ENCODE data around the gene KIF26B. TPM values are rescaled to one million over a fixed set of nuclear protein-coding genes. Genes with fewer than 3 reads are reported as not detected.

KIF26B gene
- total RNA-seq, 6 experiments from 2014 or later, result 0.31 to 0.55 (median 0.35) TPM

- no peak for DNase-seq
These were observed 130.4 kb downstream of the KIF26B start for GRCh38 chr1:245285168-245285567.

GRCh38 chr1:245288796-245289195 is 134.0 kb downstream of the KIF26B start:
- WGBS (ENCODE audit: insufficient coverage, low coverage, low lambda C conversion rate, missing lambda C conversion rate), result 50% methylated on average over 1 of the region's 1 CpG
- H3K9me3 ChIP-seq, result no peaks in the 10 kb centered on the region
- H3K4me3 ChIP-seq, result no peak overlapping the region
- H3K27ac ChIP-seq, result no peak overlapping the region
- H3K36me3 ChIP-seq, result no peaks in the 10 kb centered on the region
- no peak for TF ChIP-seq POLR2A (IDR thresholded peaks at IDR 0.05)
- TF ChIP-seq CTCF (IDR thresholded peaks at IDR 0.05), result no peak
- no peaks in the 10 kb centered on the region for H3K27me3 ChIP-seq
- ATAC-seq, result no peak
- intact Hi-C loops (cut with DNase I), result no loop called here
- DNase-seq, result no peak
- no peaks in the 10 kb centered on the region for H3K4me1 ChIP-seq

More at GRCh38 chr1:245285168-245285567, 130.4 kb downstream of the KIF26B start:
- intact Hi-C loops (cut with DNase I), result no loop called here
- WGBS (ENCODE audit: insufficient coverage, low coverage, low lambda C conversion rate, missing lambda C conversion rate), result 49% methylated on average over 4 of the region's 4 CpGs
- no peaks in the 10 kb centered on the region for H3K9me3 ChIP-seq
- TF ChIP-seq CTCF (IDR thresholded peaks at IDR 0.05), result no peak
- no peak for TF ChIP-seq POLR2A (IDR thresholded peaks at IDR 0.05)
- no peak for ATAC-seq
- H3K27ac ChIP-seq, result no peak overlapping the region
- H3K4me1 ChIP-seq, result no peaks in the 10 kb centered on the region
- no peaks in the 10 kb centered on the region for H3K36me3 ChIP-seq
- no peak overlapping the region for H3K4me3 ChIP-seq
- no peaks in the 10 kb centered on the region for H3K27me3 ChIP-seq

- TF ChIP-seq CTCF (IDR thresholded peaks at IDR 0.05) (no peak), POLR2A (IDR thresholded peaks at IDR 0.05) (no peak)
- H3K36me3 ChIP-seq, result no peaks in the 10 kb centered on the region
- ATAC-seq (no peak), DNase-seq (no peak)
- no peaks in the 10 kb centered on the region for H3K4me1 ChIP-seq
- WGBS (ENCODE audit: insufficient coverage, low coverage, low lambda C conversion rate, missing lambda C conversion rate), result 57% methylated on average over 1 of the region's 1 CpG
- H3K9me3 ChIP-seq, result no peaks in the 10 kb centered on the region
- intact Hi-C loops (cut with DNase I), result no loop called here
- no peaks in the 10 kb centered on the region for H3K27me3 ChIP-seq
- H3K27ac ChIP-seq, result no peak overlapping the region
- no peak overlapping the region for H3K4me3 ChIP-seq
These were observed 136.1 kb downstream of the KIF26B start for GRCh38 chr1:245290836-245291235.

GRCh38 chr1:245291351-245291750 is 136.6 kb downstream of the KIF26B start:
- Histone ChIP-seq H3K27me3 (no peaks in the 10 kb centered on the region), H3K9me3 (no peaks in the 10 kb centered on the region), H3K27ac (no peak overlapping the region), H3K36me3 (no peaks in the 10 kb centered on the region), H3K4me1 (no peaks in the 10 kb centered on the region), H3K4me3 (no peak overlapping the region)
- intact Hi-C loops (cut with DNase I), result no loop called here
- DNase-seq (no peak), ATAC-seq (no peak)
- 41% methylated on average over 3 of the region's 4 CpGs for WGBS (ENCODE audit: insufficient coverage, low coverage, low lambda C conversion rate, missing lambda C conversion rate)
- TF ChIP-seq CTCF (IDR thresholded peaks at IDR 0.05), result no peak
- no peak for TF ChIP-seq POLR2A (IDR thresholded peaks at IDR 0.05)

GRCh38 chr1:245292141-245292540 is 137.4 kb downstream of the KIF26B start:
- no peaks in the 10 kb centered on the region for H3K9me3 ChIP-seq
- DNase-seq, result no peak
- intact Hi-C loops (cut with DNase I), result no loop called here
- 83% methylated on average over 8 of the region's 14 CpGs for WGBS (ENCODE audit: insufficient coverage, low coverage, low lambda C conversion rate, missing lambda C conversion rate)
- ATAC-seq, result no peak
- no peaks in the 10 kb centered on the region for H3K4me1 ChIP-seq
- TF ChIP-seq POLR2A (IDR thresholded peaks at IDR 0.05), result no peak
- TF ChIP-seq CTCF (IDR thresholded peaks at IDR 0.05), result no peak
- H3K36me3 ChIP-seq, result no peaks in the 10 kb centered on the region
- no peak overlapping the region for H3K4me3 ChIP-seq
- H3K27ac ChIP-seq, result no peak overlapping the region
- no peaks in the 10 kb centered on the region for H3K27me3 ChIP-seq
